ENCODE measurements around the gene SH3BGRL3. TPM values are rescaled to one million over a fixed set of nuclear protein-coding genes. Genes with fewer than 3 reads are reported as not detected.

SH3BGRL3 gene
- total and polyA plus RNA-seq, 3 experiments from 2014 or later = 447 to 1,786 (median 472) TPM

DNA sequence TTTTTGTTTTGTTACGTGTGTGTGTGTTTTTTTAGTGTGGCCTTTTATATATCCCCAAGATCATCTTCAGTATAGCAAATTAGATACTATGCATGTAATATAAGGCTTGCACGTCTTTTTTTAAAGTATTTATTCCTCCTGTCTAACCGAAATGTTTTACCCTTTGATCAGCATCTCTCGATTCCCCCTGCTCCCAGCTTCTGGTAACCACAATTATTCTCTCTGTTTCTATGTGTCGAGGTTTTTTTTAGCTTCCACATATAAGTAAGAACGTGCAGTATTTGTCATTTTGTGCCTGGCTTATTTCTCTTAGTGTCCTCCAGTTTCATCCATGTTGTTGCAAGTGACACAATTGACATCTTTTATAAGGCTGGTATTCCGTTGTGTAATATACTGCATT lies 27.2 kb upstream of the SH3BGRL3 start:
- Histone ChIP-seq H3K9me3 (ENCODE audit: low read length) (no peaks in the 10 kb centered on the region), H3K36me3 (ENCODE audit: insufficient read depth, low read length) (peaks cover 16% of the 10 kb centered on the region), H3K27me3 (ENCODE audit: insufficient read depth, low read length, poor library complexity, severe bottlenecking) (no peaks in the 10 kb centered on the region), H3K4me1 (ENCODE audit: insufficient read depth, low read length) (no peaks in the 10 kb centered on the region), H3K27ac (ENCODE audit: low read depth, low read length) (no peak overlapping the region), H3K4me3 (ENCODE audit: low read length) (no peak overlapping the region)
- POLR2A ChIA-PET = interaction anchor here (0.7 kb wide), 1 partner anchor 17 kb away, joined by 3 read pairs; no protein-coding TSS in a partner anchor
- peaks cover 0 to 56% (median 15%) of the 10 kb centered on the region in 3 donors for H3K36me3 Mint-ChIP-seq
- no peak for DNase-seq
- CTCF ChIA-PET = interaction anchor here (1.0 to 1.6 kb wide), 2 partner anchors 19 to 165 kb away, joined by 3 to 6 read pairs; partner anchors contain the start of gene CEP85
- H3K27me3 Mint-ChIP-seq = no peaks in the 10 kb centered on the region
- peaks cover 0 to 4% (median 0%) of the 10 kb centered on the region in 3 donors for H3K4me1 Mint-ChIP-seq
- no peak overlapping the region for H3K4me3 Mint-ChIP-seq
- H3K27ac Mint-ChIP-seq = peak overlapping the region in 1 of 8 donors; percentile 1
- H3K9me3 Mint-ChIP-seq = no peaks in the 10 kb centered on the region

DNA sequence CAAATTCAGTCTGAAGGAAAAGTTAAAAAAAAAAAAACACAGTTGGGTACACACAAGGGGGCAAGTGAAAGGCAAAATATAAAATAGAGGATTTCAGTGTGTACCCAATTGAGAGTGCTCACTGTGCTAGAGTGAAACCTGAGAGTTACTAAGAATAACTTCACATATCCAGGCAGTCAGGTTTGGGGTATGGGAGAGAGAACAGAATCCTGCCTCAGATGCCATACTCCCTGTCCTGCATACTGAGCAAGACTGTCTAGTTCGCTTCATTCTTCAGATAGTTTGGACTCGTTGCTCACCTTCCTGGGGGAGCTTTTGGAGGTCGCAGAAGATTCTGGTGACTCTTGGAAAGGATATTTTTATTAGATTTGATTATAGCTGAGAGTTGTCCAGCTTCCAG lies 25.5 kb upstream of the SH3BGRL3 start:
- Histone ChIP-seq H3K27me3 (ENCODE audit: insufficient read depth, low read length, poor library complexity, severe bottlenecking) (no peaks in the 10 kb centered on the region), H3K4me3 (ENCODE audit: low read length) (no peak overlapping the region), H3K36me3 (ENCODE audit: insufficient read depth, low read length) (peaks cover 23% of the 10 kb centered on the region), H3K4me1 (ENCODE audit: insufficient read depth, low read length) (no peaks in the 10 kb centered on the region), H3K27ac (ENCODE audit: low read depth, low read length) (no peak overlapping the region), H3K9me3 (ENCODE audit: low read length) (no peaks in the 10 kb centered on the region)
- ChIA-PET CTCF (interaction anchor here (1.0 to 1.7 kb wide), 2 partner anchors 85 to 163 kb away, joined by 3 to 4 read pairs; partner anchors contain the start of gene ZNF593), POLR2A (no interaction called here)
- H3K27ac Mint-ChIP-seq = peak overlapping the region in 1 of 8 donors; percentile 73
- no peaks in the 10 kb centered on the region for H3K9me3 Mint-ChIP-seq
- H3K4me1 Mint-ChIP-seq = peaks cover 0 to 7% (median 0%) of the 10 kb centered on the region in 3 donors
- DNase-seq = no peak
- H3K36me3 Mint-ChIP-seq = peaks cover 5 to 64% (median 24%) of the 10 kb centered on the region in 3 donors
- H3K4me3 Mint-ChIP-seq = no peak overlapping the region
- H3K27me3 Mint-ChIP-seq = no peaks in the 10 kb centered on the region

DNA sequence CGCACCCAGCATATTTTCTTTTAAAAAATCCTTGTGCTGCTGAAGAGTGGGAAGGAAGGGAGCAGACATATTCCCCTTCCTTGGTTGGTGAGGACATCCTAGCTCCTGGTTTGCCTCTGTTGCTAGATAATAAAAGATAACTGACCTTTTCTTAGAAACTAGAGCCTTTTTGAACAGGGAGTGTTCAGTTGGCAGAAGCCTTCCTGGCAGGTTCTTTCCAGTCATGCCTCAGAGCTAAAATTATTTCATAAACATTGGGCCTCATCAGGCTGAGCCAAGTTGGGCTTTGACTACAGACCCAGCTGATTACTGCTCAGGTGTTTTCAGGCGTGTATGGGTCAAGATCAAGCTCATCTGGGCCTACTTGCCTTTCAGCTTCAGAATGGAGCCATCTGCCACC lies 22.7 kb upstream of the SH3BGRL3 start:
- H3K36me3 Mint-ChIP-seq = peaks cover 5 to 72% (median 33%) of the 10 kb centered on the region in 3 donors
- H3K9me3 Mint-ChIP-seq = no peaks in the 10 kb centered on the region
- no peaks in the 10 kb centered on the region for H3K27me3 Mint-ChIP-seq
- peaks cover 0 to 9% (median 0%) of the 10 kb centered on the region in 3 donors for H3K4me1 Mint-ChIP-seq
- no peaks in the 10 kb centered on the region for H3K27me3 ChIP-seq (ENCODE audit: insufficient read depth, low read length, poor library complexity, severe bottlenecking)
- H3K9me3 ChIP-seq (ENCODE audit: low read length) = no peaks in the 10 kb centered on the region
- H3K4me3 Mint-ChIP-seq = no peak overlapping the region
- H3K36me3 ChIP-seq (ENCODE audit: insufficient read depth, low read length) = peaks cover 29% of the 10 kb centered on the region
- CTCF ChIA-PET = interaction anchor here (0.8 to 1.5 kb wide), 4 partner anchors 9 to 106 kb away, joined by 3 to 5 read pairs (median 4); partner anchors contain the start of gene CEP85
- no peak overlapping the region for H3K27ac ChIP-seq (ENCODE audit: low read depth, low read length)
- H3K4me3 ChIP-seq (ENCODE audit: low read length) = no peak overlapping the region
- H3K27ac Mint-ChIP-seq = peak overlapping the region in 2 of 8 donors; percentile 42 to 59
- POLR2A ChIA-PET = no interaction called here
- H3K4me1 ChIP-seq (ENCODE audit: insufficient read depth, low read length) = no peaks in the 10 kb centered on the region
- DNase-seq = no peak

DNA sequence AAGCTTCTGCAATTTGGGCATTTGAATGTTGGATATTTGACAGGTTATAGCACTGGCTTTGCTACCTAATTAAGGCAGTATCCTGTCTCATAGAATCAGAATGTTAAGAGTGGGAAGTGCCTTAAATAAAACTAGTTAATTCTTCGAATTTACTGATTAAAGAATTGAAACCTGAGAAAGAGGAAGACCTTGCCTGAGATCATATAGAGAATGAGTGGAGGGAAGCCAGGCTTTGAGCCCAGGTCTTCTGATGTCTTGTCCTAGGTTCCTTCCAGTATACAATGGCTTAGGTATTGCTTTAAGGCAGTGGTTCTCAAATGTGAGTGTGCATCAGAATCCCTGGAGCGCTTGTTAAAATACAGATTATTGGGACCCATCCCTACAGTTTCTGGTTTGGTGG lies 20.9 kb upstream of the SH3BGRL3 start:
- no peak overlapping the region for H3K27ac ChIP-seq (ENCODE audit: low read depth, low read length)

DNA sequence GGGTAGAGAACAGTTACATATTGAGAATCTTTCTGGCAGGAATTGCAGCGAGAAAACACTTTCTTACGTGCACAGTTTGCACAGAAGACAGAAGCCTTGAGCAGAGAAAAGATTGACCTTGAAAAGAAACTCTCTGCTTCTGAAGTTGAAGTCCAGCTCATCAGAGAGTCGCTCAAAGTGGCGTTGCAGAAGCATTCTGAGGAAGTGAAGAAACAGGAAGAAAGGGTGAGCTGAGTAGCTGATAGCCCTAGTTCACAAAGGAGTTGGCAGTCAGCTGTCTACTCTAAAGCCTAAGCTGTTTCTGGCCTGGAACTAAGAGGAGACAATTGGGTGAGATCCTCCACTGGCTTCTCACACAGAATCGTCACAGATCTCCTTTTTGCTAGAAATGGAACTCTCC lies 20.3 kb upstream of the SH3BGRL3 start:
- Histone ChIP-seq H3K4me3 (ENCODE audit: low read length) (no peak overlapping the region), H3K27ac (ENCODE audit: low read depth, low read length) (no peak overlapping the region), H3K36me3 (ENCODE audit: insufficient read depth, low read length) (peaks cover 29% of the 10 kb centered on the region), H3K4me1 (ENCODE audit: insufficient read depth, low read length) (no peaks in the 10 kb centered on the region), H3K9me3 (ENCODE audit: low read length) (no peaks in the 10 kb centered on the region), H3K27me3 (ENCODE audit: insufficient read depth, low read length, poor library complexity, severe bottlenecking) (no peaks in the 10 kb centered on the region)
- Mint-ChIP-seq H3K36me3 (peaks cover 5 to 80% (median 38%) of the 10 kb centered on the region in 3 donors), H3K4me3 (no peak overlapping the region), H3K27ac (no peak overlapping the region), H3K27me3 (no peaks in the 10 kb centered on the region), H3K9me3 (no peaks in the 10 kb centered on the region), H3K4me1 (peaks cover 0 to 5% (median 0%) of the 10 kb centered on the region in 3 donors)
- DNase-seq = no peak
- ChIA-PET POLR2A (no interaction called here), CTCF (interaction anchor here (1.2 kb wide), 1 partner anchor 62 kb away, joined by 4 read pairs; no protein-coding TSS in a partner anchor)

More for the DNA sequence above, 20.9 kb upstream of the SH3BGRL3 start:
- Mint-ChIP-seq H3K9me3 (no peaks in the 10 kb centered on the region), H3K27ac (peak overlapping the region in 1 of 8 donors; percentile 36), H3K4me3 (no peak overlapping the region), H3K36me3 (peaks cover 5 to 80% (median 40%) of the 10 kb centered on the region in 3 donors), H3K4me1 (peaks cover 0 to 7% (median 0%) of the 10 kb centered on the region in 3 donors), H3K27me3 (no peaks in the 10 kb centered on the region)
- Histone ChIP-seq H3K36me3 (ENCODE audit: insufficient read depth, low read length) (peaks cover 29% of the 10 kb centered on the region), H3K27me3 (ENCODE audit: insufficient read depth, low read length, poor library complexity, severe bottlenecking) (no peaks in the 10 kb centered on the region), H3K9me3 (ENCODE audit: low read length) (no peaks in the 10 kb centered on the region), H3K4me3 (ENCODE audit: low read length) (no peak overlapping the region), H3K4me1 (ENCODE audit: insufficient read depth, low read length) (no peaks in the 10 kb centered on the region)
- DNase-seq = no peak
- ChIA-PET POLR2A (no interaction called here), CTCF (interaction anchor here (0.8 kb wide), 1 partner anchor 158 kb away, joined by 3 read pairs; no protein-coding TSS in a partner anchor)

DNA sequence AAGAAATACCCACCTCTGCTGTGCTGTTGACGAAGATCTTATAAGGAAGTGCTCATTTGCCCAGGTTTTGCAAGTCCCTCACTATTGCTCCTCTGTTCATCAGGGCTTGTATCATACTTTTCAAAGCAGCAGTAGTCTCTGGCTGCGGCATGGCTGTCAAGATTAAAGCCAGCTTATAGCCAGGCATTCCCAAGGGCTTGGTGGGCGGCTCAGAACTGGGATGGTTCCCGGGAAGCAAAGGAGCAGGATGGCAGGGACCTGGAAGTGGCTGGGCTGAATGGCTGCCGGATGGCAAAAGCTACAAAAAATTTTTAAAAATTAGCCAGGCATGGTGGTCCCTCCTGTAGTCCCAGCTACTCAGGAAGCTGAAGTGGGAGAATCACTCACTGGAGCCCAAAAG lies 16.7 kb upstream of the SH3BGRL3 start:
- peak overlapping the region in 2 of 8 donors; percentile 38 to 42 for H3K27ac Mint-ChIP-seq
- H3K4me3 Mint-ChIP-seq = no peak overlapping the region
- H3K9me3 Mint-ChIP-seq = peaks cover 0 to 1% (median under 1%) of the 10 kb centered on the region in 5 donors
- H3K27me3 ChIP-seq (ENCODE audit: insufficient read depth, low read length, poor library complexity, severe bottlenecking) = no peaks in the 10 kb centered on the region
- no peaks in the 10 kb centered on the region for H3K27me3 Mint-ChIP-seq
- H3K9me3 ChIP-seq (ENCODE audit: low read length) = no peaks in the 10 kb centered on the region
- peaks cover 0 to 5% (median 0%) of the 10 kb centered on the region in 3 donors for H3K4me1 Mint-ChIP-seq
- H3K27ac ChIP-seq (ENCODE audit: low read depth, low read length) = no peak overlapping the region
- peaks cover 6 to 75% (median 29%) of the 10 kb centered on the region in 3 donors for H3K36me3 Mint-ChIP-seq
- no peak overlapping the region for H3K4me3 ChIP-seq (ENCODE audit: low read length)
- H3K36me3 ChIP-seq (ENCODE audit: insufficient read depth, low read length) = peaks cover 8% of the 10 kb centered on the region
- DNase-seq = no peak
- CTCF ChIA-PET = interaction anchor here (0.9 kb wide), 1 partner anchor 59 kb away, joined by 3 read pairs; no protein-coding TSS in a partner anchor
- POLR2A ChIA-PET = no interaction called here
- no peaks in the 10 kb centered on the region for H3K4me1 ChIP-seq (ENCODE audit: insufficient read depth, low read length)

DNA sequence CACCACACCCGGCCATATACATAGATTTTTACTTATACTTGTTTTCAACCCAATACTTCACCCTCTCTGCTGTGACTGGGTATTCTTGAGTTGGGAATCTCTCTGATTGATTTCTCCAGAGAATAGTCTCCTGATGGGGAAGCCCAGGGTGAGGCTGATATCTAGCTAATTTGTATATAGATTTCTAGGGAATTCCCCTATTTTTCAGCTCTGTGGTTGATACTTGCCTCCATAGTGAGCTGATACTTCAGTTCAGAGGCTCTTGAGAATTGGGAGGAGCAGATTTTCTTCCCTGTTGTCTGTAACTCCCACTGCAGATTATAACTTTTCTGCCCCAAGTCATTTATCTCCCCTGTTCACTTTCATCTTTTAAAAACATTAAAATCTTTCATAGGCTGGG lies 14.5 kb upstream of the SH3BGRL3 start:
- H3K4me1 Mint-ChIP-seq = no peaks in the 10 kb centered on the region

More for the DNA sequence above, 14.5 kb upstream of the SH3BGRL3 start:
- ChIA-PET POLR2A (interaction anchor here (0.7 kb wide), 2 partner anchors 42 to 138 kb away, joined by 7 to 12 read pairs; no protein-coding TSS in a partner anchor), CTCF (interaction anchor here (1.3 kb wide), 1 partner anchor 8 kb away, joined by 3 read pairs; no protein-coding TSS in a partner anchor)
- Mint-ChIP-seq H3K27me3 (no peaks in the 10 kb centered on the region), H3K27ac (no peak overlapping the region), H3K36me3 (peaks cover 23 to 74% (median 31%) of the 10 kb centered on the region in 3 donors), H3K9me3 (peaks cover 7 to 13% (median 12%) of the 10 kb centered on the region in 5 donors), H3K4me3 (no peak overlapping the region)
- DNase-seq = no peak
- no peak overlapping the region for H3K4me3 ChIP-seq (ENCODE audit: low read length)
- H3K9me3 ChIP-seq (ENCODE audit: low read length) = no peaks in the 10 kb centered on the region
- no peaks in the 10 kb centered on the region for H3K4me1 ChIP-seq (ENCODE audit: insufficient read depth, low read length)
- H3K27ac ChIP-seq (ENCODE audit: low read depth, low read length) = no peak overlapping the region
- no peaks in the 10 kb centered on the region for H3K27me3 ChIP-seq (ENCODE audit: insufficient read depth, low read length, poor library complexity, severe bottlenecking)
- H3K36me3 ChIP-seq (ENCODE audit: insufficient read depth, low read length) = peaks cover 10% of the 10 kb centered on the region
